HG03354 (cell line): ENCODE measurements around the gene GRP.
"Not testable (repeated sequence)": the region's sequence is repeated elsewhere in the genome, so short reads cannot be mapped to it uniquely, and the experiment has no call there.

Experiments used
- ATAC-seq: cut with Tn5 transposase; IDR thresholded peaks from one replicate; pipeline ENCODE4 v1.9.1; 2021; ENCODE audit warnings: mild to moderate bottlenecking; ENCODE audit not compliant: unreplicated experiment, poor library complexity, severe bottlenecking

The GRP gene

DNA sequence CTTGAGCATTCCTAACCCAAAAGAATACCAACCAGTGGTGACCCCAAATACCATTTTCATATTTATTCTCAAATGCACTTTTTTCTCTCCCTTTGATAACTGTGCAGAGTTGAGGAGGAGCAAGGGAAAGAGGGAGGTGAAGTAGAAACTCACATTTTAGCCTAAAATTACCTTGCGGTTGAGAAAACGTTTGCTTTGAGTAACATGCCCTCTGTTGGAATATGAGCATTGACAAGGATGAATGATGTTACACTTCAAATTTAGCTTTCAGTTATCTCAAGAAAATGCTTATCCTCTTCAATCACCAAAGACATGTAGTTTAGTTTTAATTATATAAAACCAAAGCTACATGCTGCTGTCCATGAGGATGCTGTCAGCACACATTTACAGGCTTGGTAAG lies 2.4 kb downstream of the GRP start:
- ATAC-seq = no peak

DNA sequence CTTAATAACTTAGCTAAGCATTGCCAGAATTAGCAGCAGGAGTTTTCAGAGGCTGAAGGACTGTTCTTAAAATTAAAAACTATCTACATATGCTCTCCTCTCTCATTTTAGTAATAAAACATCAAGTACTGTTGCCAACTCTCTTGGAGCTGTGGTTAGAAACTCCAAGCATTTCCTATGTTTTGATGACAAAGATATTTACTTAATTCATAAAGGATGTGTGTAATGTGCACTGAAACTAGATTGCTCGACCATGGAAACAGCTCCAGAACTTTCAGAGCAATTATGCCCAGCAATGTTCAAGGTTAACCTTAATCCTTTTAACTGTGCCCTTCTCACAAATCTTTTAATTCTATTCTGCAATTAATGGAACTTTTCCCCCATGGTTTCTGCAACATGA lies 8.4 kb downstream of the GRP start:
- no peak for ATAC-seq

- no peak for ATAC-seq
These were observed 9.2 kb downstream of the GRP start for GRCh38 chr18:59229191-59229590.

DNA sequence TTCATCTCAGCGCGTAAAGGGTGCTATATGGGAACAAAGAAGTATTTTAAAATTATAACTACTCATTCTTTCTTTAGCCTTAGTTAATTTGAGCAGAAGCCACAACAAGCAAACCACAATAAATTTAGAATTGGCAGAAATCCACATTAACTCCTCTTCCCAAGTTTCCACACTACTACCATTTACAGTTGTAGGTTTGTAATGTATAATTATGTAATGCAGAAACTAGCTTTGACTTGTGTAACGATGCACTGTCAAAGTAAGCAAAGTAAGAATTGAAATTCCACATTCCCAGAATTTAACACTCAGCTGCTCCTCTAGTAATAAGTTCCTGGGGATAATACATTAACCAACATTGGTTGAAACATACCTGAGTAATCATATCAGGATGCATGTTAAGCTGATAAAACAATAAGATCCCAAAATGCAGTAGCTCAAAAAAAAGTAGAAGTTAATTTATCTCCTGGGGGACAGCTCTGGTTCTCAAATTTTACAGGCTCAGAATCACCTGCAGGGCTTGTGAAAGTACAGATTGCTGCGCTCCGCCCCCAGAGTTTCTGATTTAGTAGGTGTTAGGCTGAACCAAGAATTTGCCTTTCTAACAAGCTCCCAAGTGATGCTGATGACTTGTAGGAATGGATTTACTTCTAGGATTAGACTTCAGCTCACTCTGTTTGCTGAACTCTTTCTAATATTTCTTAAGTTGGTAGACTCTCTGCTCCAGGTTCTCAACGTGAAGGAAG lies 9.9 kb downstream of the GRP start:
- no peak for ATAC-seq

GRCh38 chr18:59231114-59231513 lies 11.2 kb downstream of the GRP start:
- no peak for ATAC-seq

- ATAC-seq = no peak
These were observed 11.9 kb downstream of the GRP start for GRCh38 chr18:59231877-59232276.

GRCh38 chr18:59232309-59233016 lies 12.5 kb downstream of the GRP start:
- no peak for ATAC-seq

DNA sequence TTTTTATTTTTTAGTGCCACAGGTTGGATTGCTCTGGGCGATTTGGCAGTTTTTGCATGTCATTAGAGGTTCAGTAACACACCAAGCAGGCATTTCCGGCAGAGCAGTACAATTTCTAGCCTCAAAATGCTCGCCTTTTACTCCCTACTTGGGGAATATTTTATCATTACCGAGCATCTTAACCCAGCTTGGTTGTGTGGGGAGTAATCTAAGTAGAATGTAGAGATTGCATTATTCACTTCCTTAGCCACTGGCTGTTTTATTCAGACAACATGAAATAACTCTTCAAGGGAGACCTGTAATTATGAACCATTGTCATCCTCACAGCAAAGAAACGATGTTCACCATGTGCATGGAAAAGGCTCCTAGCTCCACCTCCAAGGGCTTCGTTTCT lies 13.1 kb downstream of the GRP start:
- ATAC-seq = no peak

GRCh38 chr18:59238385-59238784 lies 18.4 kb downstream of the GRP start:
- ATAC-seq = no peak

- ATAC-seq = no peak
These were observed 19.7 kb downstream of the GRP start for GRCh38 chr18:59239642-59240041.

GRCh38 chr18:59242906-59243305 lies 22.9 kb downstream of the GRP start:
- no peak for ATAC-seq

DNA sequence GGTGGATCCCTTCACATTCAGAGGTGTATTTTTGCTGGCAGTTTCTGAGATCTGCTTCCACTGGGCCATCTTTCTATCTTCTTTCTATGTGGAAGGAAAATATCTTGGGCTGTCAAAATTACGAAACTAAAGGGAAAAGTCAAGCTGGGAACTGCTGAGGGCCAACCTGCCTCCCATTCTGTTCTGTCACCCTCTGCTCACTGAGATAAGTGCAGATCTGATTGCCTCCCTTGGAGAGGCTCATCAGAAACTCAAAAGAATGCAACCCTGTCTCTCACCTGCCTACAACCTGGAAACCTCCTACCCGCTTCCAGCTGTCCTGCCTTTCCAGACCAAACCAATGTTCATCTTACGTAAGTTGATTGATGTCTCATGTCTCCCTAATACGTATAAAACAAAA lies 26.8 kb downstream of the GRP start:
- ATAC-seq = no peak

DNA sequence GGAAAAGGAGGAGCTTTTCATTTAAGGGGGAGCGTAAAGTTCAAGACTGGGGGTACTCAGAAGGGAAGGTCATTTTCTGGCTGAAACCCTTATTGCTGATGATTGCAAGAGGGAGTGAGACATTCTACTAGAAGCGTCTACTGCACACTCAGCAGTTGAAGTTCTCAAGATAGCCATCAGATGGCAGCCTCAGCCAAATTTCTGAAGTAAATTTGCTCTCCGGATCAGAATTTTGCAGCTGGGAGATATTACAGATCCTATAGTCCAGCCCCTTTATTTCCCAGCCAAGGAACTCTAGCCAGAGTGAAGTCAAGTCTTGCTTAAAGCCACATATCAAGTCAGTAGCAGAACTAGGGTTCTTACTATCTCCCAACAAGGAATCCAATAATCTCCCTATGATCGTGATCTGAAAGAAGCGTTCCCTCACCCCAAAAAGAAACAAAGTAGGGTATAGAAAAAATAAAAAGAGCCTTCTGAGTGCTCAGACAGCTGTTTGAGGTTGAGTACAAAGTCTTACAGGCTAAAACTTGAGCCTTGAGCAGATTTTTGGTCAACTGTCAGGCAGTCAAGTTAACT lies 29.3 kb downstream of the GRP start:
- ATAC-seq = peak; percentile 62

DNA sequence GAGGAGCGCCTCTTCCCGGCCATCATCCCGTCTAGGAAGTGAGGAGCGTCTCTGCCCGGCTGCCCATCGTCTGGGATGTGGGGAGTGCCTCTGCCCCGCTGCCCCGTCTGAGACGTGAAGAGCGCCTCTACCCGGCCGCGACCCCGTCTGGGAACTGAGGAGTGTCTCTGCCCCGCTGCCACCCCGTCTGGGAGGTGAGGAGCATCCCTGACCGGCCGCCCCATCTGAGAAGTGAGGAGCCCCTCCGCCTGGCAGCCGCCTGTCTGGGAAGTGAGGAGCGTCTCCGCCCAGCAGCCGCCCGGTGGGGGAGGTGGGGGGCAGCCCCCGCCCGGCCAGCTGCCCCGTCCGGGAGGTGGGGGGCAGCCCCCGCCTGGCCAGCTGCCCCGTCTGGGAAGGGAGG lies 35.5 kb downstream of the GRP start:
- not testable (repeated sequence) for ATAC-seq

DNA sequence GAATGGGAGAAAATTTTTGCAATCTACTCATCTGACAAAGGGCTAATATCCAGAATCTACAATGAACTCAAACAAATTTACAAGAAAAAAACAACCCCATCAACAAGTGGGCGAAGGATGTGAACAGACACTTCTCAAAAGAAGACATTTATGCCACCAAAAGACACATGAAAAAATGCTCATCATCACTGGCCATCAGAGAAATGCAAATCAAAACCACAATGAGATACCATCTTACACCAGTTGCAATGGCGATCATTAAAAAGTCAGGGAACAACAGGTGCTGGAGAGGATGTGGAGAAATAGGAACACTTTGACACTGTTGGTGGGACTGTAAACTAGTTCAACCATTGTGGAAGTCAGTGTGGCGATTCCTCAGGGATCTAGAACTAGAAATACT lies 41.9 kb downstream of the GRP start:
- not testable (repeated sequence) for ATAC-seq

- ATAC-seq = not testable (repeated sequence)
These were observed 42.3 kb downstream of the GRP start for GRCh38 chr18:59262243-59262642.

DNA sequence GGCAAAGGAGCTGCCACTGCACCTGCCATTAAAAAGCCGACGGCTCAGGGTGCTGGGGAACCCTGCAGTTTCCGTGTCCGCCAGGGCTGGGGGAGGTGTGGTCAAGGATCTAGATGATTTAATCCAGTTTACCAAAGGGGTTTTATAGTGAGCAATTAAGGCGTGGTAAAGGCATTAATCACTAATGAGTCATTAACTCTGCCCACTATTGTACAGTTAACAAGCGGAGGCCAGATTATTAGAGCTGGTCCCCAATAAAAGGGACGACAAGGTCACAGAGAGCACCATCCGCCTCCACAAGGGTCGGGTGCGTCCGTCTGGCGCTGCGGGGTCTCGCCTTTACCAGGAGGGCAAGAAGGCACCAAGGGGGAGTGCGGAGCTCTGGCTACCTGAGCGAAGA lies 43.7 kb downstream of the GRP start:
- no peak for ATAC-seq

DNA sequence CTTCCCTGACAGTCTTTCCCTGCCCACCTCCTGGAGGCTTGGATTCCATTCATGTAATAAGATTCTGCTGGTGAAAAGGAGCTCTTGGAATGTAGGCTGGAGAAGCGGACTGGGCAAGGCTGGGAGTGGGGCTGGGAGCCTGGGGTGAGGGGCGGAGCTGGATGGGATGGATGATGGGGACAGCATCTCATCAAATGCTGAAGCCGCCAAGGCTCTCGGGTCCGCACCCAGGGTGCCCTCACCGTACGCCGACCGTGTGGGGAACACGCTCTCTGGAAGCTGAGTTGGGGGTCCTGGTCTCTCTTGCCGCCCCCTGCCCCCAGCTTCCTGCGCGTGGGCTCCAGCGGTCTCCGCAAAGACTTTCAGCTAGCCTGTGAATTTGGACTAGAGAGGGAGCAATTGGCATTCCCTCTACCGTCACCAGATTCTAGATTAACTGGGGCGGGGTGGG lies 44.2 kb downstream of the GRP start:
- no peak for ATAC-seq

GRCh38 chr18:59264651-59265245 lies 44.8 kb downstream of the GRP start:
- ATAC-seq = no peak

DNA sequence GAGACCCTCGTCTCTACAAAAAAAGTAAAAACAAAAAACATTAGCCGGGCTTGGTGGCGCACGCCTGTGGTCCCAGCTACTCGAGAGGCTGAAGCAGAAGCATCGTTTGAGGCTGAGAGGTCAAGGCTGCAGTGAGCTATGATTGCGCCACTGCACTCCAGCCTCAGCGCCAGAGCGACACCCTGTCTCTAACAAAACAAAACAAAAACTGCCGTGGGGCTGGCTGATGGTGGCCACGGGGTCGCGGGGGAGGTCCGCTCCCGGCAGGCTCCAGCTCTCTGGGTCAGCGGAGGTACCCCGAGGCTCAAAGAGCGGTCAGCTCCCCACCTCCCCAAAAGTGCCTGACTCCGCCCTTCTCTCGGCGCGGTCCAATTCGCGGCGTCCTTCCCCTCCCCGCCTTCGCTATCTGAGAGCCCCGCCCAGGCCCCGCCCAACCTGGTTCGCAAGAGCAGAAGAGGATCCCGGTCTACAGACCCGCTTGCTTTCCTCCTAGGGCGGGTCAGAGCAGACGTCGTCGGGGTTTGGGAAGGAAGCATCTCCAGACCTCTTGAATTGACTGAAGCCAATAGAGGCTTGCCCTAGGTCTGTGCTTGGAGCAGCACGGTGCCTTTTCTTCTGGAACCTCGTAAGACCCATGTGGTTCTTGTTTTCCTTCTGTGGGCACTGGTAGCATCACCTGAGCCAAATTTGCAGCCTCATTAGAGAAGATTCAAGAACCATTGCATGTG lies 45.5 kb downstream of the GRP start:
- ATAC-seq = peak; percentile 74
